Stimulated activated CD4-positive, alpha-beta T cell treated with anti-CD3 and anti-CD28 coated beads, TNF-alpha, amount 100 ng/mL, for 1 hour (primary cell): ENCODE data around the gene MILR1.
A peak's percentile ranks its signal among the peaks of the same experiment; 100 is the strongest.
"Not testable (repeated sequence)": the region's sequence is repeated elsewhere in the genome, so short reads cannot be mapped to it uniquely, and the experiment has no call there.

Experiments
- DNase-seq, 3 donors: peaks; one replicate each; pipeline ENCODE4 v3.0.0-alpha.2; 2020; ENCODE audit warnings: low read depth in 3 of 3, low spot score in 1 of 3

MILR1 gene

DNA sequence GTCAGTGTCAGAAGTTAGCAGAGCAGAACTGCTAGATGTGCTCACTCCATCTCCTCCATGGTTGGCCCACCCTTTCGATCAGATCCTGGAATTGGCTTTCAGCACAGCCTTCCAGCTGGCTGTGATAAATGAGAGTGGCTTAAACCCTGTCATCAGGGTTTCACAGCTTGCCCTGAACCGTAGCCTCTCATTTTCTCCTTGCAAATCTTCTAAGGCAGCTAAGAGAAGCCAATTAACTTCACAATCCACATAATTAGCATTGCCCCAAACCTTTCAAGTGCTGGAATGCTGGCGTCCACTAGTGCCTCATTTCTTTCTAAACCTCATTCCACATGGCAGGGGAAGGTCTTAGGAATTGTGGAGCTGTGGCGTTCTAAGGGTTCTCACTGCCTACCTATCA is 21.7 kb downstream of the MILR1 start:
- no peak for DNase-seq

DNA sequence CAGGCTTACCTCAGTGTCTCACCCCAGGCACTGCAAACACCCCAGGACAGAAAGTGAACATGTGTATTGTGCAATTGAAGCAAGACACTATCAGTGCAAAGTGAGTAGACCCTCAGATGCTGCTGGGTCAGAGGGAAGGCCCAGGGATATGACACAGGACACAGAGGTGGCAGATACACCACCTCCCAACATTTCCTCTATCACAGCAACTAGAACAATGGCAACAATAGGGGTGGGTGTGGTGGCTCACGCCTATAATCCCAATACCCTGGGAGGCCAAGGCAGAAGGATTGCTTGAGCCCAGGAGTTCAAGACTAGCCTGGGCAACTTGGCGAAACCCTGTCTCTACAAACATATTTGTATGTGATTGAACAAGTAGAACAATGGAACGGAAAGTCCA is 22.5 kb downstream of the MILR1 start:
- no peak for DNase-seq

DNA sequence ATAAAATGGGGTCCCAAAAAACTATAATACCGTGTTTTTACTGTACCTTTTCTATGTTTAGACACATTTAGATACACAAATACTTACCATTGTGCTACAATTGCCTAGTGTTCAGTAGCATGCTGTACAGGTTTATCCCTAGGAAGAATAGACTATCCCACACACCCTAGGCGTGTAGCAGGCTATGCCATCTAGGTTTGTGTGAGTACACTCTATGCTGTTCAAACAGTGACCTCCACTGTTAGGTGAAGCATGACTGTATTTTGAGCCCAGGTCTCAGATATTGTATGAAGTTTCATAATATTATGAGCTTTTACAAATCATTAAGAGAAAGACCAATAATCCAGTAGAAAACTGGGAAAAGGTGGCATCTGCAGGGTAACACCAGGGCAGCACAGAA is 23.6 kb downstream of the MILR1 start:
- no peak for DNase-seq

DNA sequence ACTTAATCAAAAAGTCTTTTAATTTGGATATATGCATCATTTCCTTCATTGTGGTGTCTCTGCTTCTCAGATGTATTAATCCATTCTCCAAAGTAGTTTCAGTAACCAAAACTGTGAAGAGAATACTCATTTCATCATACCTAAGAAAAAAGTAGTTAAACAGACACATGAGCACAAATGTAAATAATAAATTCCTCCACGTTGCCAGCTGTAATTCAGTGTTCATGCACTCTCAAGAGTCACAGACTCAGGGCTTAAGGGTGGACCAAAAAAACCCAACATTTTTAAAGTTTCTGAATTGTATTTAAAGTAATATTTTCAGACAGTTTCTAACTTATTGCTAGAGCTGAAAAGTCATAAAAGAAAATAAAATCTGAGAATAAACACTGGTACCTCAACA is 28.9 kb downstream of the MILR1 start:
- DNase-seq = no peak

DNA sequence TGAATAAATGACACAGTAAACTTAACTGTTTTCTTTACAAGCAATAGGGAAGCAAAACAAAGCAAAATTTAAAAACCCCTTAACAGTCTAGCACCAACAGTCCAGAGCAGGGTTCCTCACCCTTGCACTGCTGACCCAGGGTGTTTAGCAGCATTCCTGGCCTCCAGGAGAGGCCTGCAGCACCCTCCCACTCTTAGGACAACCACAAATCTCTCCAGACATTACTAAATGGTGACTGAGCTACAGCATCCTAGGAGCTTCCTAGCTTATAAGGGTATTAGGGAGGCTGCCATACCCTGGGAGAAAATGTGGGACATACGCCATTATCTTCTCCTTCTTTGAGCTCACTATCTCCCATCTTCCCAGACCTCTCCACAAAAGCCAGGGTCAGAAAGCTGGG is 32.0 kb downstream of the MILR1 start:
- DNase-seq = no peak

DNA sequence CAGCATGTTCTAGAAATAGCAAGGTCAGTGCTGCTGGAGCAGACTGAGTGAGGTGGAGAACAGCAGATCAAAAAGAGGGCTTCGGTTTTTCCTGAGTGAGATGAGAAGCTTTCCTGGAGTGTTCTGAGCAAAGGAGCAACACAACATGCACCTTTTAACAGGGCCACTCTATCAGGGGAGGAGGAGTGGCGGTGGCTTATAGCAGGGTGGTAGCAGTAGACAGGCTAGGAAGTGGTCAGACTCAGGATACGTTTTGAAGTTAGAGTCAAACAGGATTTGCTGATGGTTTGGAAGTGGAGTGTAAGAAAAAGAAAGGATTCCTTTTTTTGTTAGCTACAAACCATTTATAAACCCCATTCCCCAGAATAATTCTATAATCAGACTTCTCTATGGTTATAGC is 35.5 kb downstream of the MILR1 start:
- no peak for DNase-seq

DNA sequence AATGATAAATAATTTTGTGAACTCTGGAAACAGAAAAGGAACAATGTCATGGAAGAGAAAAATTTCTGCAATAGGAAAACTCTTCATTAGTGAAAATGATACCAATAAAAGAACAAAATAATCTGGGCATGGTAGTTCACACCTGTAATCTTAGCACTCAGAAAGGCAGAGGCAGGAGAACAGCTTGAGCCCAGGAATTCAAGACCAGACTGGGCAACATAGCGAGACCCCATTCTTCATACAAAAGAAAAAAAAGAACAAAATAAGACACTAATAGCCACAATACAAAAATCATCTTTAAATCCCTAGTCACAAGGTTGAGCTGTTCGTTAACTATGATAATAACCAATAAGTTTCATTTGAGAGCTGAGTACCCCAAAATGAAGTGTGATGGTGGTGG is 39.4 kb downstream of the MILR1 start:
- no peak for DNase-seq

DNA sequence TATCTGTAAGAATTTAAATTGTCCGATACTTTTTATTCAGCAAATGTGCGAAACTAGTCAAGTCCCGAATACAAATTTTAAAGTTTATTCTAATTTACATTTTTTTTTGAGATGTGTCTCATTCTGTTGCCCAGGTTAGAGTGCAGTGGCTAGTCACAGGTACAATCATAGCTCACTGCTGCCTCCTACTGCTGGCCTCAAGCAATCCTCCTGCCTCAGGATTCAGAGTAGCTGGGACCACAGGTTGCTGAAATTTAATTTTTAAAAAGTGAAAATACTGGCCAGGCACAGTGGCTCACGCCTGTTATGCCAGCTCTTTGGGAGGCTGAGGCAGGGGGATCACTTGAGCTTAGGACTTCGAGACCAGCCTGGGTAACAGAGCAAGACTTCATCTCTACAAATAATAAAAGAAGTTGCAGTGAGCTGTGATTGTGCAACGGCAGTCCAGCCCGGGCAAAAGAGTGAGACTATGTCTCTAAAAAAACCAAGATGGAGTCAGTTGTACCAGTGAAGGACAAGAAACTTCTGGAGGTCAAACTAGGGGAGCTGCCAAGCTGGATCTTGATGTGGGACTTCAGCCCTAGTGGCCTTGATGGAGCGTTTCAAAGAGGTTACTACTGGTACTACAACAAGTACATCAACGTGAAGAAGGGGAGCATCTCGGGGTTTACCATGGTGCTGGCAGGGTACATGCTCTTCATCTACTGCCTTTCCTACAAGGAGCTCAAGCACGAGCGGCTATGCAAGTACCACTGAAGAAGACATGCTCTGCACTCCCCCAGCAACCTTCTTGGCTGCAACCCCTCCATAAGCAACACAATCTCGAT is 42.3 kb downstream of the MILR1 start:
- peak in 1 of 3 donors; percentile 16 for DNase-seq

DNA sequence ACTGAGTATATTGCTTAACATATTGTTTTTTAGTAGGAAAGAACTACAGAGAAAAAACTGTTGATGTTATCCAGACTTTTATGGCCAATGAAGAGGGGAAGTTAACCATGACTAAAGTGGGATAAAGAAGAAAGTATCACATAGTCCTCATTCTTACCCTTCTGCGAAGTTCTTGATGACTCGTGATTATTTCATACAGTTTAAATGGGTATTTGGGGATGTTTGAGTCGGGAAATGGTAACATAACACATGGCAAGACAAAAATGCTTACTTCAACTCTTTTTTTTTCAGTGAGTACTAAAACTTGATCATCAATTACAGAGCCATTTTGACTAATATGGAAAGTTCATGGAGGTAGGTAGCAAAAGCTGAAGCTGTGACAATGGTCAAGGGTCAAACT is 43.1 kb downstream of the MILR1 start:
- DNase-seq = no peak

DNA sequence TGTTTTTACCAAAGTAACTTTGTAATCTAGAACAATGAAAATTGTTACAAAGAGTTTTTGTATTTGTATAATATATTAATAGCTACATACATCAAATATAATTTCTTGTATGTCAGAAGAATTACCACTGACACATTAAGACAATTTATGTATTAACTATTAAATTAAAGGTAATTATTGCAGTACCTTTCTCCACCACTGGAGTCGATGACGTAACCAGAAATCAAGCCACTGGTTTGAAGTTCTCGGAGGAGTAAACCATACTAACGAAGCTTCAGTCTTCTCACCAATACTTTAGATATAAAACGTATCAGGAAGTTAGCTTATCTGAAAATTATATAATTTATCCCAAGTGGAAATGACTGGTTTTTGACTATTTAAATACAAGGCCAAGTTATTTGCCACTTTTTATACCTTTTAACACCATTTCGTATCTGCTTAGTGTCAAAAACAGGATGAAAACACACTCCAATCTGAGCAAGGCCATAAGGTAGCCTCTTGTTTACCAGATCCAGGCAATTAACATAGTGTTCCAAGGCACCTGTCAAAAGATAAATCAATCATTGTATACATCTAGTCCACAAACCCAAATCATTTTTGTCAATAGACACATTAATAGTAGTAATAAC is 43.7 kb downstream of the MILR1 start:
- DNase-seq = no peak

DNA sequence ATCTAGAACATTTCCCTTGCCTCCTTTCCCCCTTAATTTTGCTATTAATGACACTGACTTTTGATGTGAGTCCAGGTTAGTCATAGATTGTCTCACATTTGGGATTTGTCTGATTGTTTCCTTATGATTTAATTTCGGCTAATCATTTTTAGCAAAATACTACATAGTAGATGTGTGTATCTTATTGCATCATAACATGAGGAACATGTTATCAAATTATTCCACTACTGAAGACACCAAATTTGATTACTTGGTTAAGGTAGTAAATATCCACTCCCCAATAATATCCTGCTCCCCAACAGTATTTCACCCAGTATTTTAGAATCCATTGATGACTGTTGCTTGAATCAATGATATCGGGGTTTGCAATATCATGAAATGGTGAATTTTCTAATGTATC is 45.2 kb downstream of the MILR1 start:
- no peak for DNase-seq

DNA sequence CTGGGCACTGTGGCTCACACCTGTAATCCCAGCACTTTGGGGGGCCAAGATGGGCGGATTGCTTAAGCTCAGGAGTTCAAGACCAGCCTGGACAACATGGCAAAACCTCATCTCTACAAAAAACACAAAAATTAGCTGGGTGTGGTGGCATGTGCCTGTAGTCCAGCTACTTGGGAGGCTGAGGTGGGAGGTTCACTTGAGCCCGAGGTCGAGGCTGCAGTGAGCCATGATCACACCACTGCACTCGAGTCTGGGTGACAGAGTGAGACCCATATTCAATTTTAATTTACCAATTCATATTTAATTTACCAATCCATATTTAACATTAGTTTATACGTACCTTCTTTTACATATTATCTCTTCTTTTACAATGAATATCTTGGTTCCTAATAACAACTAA is 46.4 kb downstream of the MILR1 start:
- not testable (repeated sequence) for DNase-seq

DNA sequence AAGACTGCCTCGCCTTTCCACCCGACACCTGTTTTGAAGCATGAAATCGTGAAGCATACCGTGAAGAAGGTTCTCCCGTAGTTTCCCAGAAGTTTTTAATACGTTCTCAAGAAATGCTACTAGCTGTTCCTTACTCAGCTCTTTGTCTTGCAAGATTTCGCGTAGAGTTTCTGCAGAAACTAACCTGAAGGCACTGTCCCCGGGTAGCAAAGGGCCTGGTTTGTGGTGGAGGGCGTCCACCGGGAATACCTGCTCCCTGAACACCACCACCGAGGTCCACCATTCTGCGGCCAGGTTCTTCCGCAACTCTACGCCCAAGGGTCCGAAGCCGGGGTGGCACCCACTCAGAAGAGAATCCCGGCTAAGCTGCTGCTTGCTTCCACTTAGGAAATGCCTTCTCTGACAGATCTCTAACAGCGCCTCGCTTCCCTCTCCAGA is 47.5 kb downstream of the MILR1 start:
- DNase-seq = no peak

DNA sequence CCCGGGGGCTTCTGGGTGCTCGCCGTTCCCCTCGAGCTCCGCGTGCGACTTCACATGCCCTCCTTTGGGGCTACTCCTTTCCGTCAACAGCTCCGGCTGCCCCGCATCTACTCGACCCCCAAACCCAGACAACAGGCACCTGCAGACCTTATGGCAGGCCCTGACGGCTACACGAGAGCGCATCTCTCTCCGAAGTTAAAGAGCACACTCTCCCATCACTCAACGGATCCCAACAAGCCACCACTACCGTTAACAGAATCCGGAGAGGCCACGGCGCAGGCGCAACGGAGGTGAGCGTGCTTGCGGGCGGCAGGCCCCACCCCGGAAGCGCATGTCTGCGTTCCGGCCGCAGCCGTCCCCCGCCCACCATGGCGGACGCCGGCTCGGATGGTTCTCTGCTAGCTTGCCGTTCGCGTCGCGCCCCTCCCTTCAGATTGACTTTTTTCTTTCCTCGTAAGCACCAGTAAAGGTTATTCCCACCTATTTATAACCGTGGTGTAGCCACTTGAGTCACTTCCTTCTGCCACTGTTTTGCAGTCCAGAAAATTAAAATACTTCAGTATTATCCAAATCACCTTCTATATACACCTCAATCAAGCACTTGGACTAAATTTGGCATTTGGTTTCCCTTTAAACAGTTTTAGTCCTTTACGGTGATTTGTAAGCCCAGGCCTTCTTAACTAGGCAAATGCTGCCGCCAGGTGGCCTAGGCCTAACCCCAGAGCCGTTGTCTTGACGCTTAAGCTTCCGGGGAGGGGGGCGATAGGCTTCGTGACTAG is 48.1 kb downstream of the MILR1 start, which contains the start of gene POLG2:
TSS of gene POLG2 (minus strand) at position 269 of the 779 bp plus-strand sequence. CDS start at position 183, 86 bp downstream.
- DNase-seq = peak; percentile 88 to 91 (median 89)

DNA sequence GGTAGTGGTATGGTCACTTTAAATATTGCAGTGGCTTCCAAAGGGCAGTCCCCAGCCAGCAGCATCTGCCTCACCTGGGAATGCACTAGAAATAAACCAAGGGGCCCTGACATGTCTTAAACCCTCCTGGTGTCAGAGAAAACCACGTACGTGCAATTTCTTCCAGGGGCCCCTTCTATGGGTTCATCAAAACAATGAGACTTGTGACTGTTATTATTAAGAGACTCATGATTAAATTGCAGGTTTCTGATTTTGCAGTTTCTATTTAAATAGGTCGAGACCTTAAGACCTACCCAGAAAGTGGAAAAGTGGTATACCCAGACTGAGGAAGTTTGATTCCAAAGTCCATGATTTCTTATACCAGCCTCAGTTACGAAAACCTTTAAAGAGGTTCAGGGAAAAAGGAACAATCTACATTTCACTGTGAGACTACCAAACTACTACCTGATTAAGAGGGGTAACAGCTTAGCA is 48.7 kb downstream of the MILR1 start:
- no peak for DNase-seq

DNA sequence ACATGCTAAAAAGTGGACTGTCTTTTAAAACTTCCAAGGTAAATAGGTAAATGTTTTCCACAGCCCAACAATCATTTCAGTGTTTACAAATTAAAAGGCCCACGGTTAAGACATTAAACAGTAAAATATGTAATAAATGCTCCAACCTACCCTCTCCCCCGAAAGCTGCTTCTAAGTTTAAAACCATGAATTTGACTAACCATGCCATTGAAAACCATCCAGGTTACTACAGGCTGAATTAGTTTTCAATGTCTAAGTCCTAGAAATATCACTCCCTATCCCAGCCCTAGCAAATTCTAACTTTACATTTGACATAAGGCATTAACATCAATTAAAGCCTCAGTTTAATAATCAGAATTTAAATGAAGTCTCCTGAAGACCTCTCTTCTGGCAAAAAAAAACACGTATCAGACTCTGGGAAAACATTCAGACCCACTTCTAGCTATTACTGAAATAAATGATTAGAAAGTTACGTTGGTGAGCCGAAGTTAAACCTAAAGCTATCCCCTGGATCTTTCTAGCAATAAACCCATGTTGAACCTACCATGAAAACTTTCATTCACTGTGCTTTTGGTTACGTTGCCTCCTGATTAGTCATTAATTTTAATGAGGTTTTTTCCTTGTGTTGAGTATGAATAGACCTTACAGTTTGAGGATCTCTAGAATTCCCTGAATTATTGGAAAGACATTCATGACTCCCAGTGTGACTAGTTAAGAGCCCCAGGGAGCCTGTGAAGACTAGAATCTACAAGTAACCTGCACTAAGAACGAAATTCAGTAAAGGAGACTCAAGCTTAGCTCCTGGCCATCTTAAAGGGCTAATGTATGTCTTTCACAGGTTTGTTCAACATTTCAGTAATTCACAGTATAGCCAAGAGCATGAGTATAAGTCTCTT is 49.6 kb downstream of the MILR1 start:
- no peak for DNase-seq

DNA sequence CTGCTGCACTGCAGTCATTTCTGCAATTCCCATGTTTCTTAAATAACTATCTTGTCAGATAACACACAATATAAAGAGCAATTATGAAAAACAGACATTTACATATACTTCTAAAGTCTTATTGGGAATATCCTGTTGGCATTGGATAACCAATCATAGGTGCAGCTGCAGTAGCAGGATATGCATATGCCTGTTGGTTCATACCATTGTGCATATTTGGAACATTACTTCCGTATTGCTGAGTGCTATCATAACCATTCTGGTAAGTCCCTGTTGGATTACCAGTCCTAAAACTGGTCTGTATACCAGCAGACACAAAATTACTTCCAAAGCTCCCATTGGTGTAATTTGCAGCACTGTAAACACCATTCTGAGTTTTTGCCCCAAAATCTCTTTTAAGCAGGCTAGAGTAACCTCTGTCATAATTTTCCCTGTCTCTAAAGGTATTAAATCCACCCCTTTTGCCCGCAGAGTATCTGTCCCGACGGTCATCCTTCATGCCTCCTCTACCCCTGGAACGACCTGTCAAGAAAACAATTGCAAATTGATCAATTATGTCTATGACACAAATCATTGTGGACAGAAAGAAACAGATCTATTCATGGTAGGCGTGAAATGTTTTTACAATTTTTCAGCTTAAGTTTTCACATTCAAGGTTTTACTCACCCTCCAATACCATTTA is 51.0 kb downstream of the MILR1 start:
- DNase-seq = no peak

DNA sequence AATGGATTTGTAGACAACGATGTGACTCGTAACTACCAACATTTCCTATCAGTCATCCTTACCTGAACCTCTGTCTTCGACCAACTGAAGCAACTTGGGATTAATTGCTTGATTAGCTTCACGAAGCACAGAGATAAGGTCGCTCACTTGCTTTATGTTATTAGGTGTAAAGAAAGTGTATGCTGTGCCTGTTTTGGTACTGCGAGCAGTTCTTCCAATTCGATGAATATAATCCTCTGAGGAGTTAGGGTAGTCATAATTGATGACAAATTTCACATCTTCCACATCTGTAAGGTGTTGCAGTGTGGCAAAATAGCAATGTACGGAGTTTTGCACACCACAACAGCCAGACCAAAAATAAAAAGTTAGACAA is 51.6 kb downstream of the MILR1 start:
- DNase-seq = no peak

DNA sequence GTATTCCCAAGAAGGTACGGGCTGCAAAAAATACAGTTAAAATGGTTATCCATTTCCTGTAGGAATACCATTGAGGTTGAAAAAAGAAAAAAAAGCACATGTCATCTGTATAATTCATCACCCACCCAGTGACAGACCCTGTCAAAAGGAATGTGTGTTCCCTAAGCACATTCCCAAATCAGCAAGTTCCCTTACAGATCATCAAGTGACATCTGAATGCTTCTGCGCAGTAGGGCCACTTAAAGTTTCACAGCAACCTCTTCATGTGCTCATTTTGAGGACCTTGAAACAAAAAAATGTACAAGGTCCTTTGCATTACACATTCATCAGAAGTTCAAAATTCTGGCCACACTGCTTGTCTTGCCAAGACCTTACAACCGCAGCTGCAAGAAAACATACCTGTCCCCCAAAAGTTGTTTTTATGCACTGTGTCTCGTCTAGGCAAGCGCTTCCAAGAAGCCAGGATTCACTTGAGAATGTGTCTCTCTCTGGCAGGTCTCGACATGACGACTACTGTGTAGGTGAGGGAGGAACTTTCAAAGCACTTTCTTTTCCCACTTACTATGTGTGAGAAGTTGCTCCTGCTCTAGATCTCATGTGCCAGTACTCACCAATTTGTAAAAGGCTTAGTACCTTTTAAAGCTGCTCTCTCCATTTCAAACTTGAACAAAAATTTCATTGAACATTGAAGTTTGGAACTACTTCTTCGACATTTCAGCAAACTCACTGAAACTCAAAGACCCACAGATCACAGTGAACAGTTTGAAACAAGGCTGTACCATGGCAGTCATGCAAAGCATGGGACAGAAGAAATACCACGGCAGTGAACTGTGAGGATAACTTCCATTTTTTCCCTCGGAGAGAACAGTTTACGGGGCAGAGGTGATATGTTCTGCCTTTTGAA is 52.2 kb downstream of the MILR1 start:
- no peak for DNase-seq
